Measurements from ENCODE around the gene HSPA13.
"Not testable (repeated sequence)": the region's sequence is repeated elsewhere in the genome, so short reads cannot be mapped to it uniquely, and the experiment has no call there.

HSPA13 gene

DNA sequence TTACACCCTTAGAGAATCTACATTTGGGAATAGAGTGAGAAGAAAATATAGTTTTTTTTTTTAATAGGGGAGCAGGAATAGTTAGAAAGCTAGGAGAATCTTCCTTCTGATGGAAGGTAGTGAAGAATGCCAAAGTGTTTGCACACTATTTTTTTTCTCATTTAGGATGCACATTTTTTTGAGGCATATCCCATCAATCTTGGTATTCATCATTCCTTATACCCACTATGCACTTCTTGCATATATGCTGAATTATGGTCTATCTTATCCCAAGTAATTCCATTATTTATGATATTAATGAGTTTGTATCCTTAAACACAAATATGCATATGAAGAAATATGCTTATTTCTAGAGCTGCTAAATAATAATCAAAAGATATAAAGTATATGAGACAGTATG lies 28.4 kb downstream of the HSPA13 start:
- DNase-seq: no peak
- no peak overlapping the region for H2AFZ ChIP-seq (ENCODE audit: low read depth, low read length)
- H3K36me3 ChIP-seq (ENCODE audit: control insufficient read depth in 1 of 2, insufficient read depth in 2 of 2, low read depth in 1 of 2, low read length in 2 of 2): no peaks in the 10 kb centered on the region
- no peak overlapping the region for H2BK15ac ChIP-seq (ENCODE audit: low read depth, poor library complexity, severe bottlenecking)
- H3K9me3 ChIP-seq (ENCODE audit: control insufficient read depth, low read length): no peaks in the 10 kb centered on the region
- no peak overlapping the region for H3K27ac ChIP-seq (ENCODE audit: low read length, poor library complexity, severe bottlenecking)
- no peak overlapping the region for H2BK120ac ChIP-seq (ENCODE audit: low read depth, low read length)
- no peak overlapping the region for H2BK5ac ChIP-seq (ENCODE audit: low read depth, low read length, poor library complexity, severe bottlenecking)
- no peak overlapping the region for H4K91ac ChIP-seq (ENCODE audit: low read length)
- no peak overlapping the region for H3K9ac ChIP-seq (ENCODE audit: low read length)
- no peak overlapping the region for H3K4me3 ChIP-seq (ENCODE audit: insufficient read depth in 1 of 2, low read depth in 1 of 2, low read length in 2 of 2)
- no peak overlapping the region for H3K4me2 ChIP-seq (ENCODE audit: low read length, poor library complexity, severe bottlenecking)
- H3K23ac ChIP-seq (ENCODE audit: low read length in 2 of 2): no peak overlapping the region
- no peak overlapping the region for H4K8ac ChIP-seq (ENCODE audit: low read length)
- no peak overlapping the region for H2AK5ac ChIP-seq (ENCODE audit: low read length, severe bottlenecking)
- H3K27me3 ChIP-seq (ENCODE audit: control insufficient read depth in 1 of 2, insufficient read depth in 1 of 2, low read length in 2 of 2): no peaks in the 10 kb centered on the region
- H2BK12ac ChIP-seq (ENCODE audit: low read length in 2 of 2): no peak overlapping the region
- no peaks in the 10 kb centered on the region for H3K79me1 ChIP-seq (replicated peaks; ENCODE audit: low read length, poor library complexity, severe bottlenecking)
- no peak overlapping the region for H3K14ac ChIP-seq (ENCODE audit: low read length in 2 of 2)
- no peak overlapping the region for H3K18ac ChIP-seq (ENCODE audit: low read depth in 1 of 2, low read length in 2 of 2)
- no peaks in the 10 kb centered on the region for H3K4me1 ChIP-seq (ENCODE audit: control insufficient read depth, insufficient read depth, low read depth, low read length)
- H3K4ac ChIP-seq (ENCODE audit: low read depth in 1 of 2, low read length in 2 of 2): no peak overlapping the region

- Histone ChIP-seq H2AK5ac (ENCODE audit: low read length, severe bottlenecking) (no peak overlapping the region), H4K8ac (ENCODE audit: low read length) (no peak overlapping the region), H3K4me2 (ENCODE audit: low read length, poor library complexity, severe bottlenecking) (no peak overlapping the region), H3K4me1 (ENCODE audit: control insufficient read depth, insufficient read depth, low read depth, low read length) (no peaks in the 10 kb centered on the region), H3K18ac (ENCODE audit: low read depth in 1 of 2, low read length in 2 of 2) (no peak overlapping the region), H2BK15ac (ENCODE audit: low read depth, poor library complexity, severe bottlenecking) (no peak overlapping the region), H3K27ac (ENCODE audit: low read length, poor library complexity, severe bottlenecking) (no peak overlapping the region), H3K9ac (ENCODE audit: low read length) (no peak overlapping the region), H3K4me3 (ENCODE audit: insufficient read depth in 1 of 2, low read depth in 1 of 2, low read length in 2 of 2) (no peak overlapping the region), H2BK5ac (ENCODE audit: low read depth, low read length, poor library complexity, severe bottlenecking) (no peak overlapping the region), H2AFZ (ENCODE audit: low read depth, low read length) (no peak overlapping the region), H3K14ac (ENCODE audit: low read length in 2 of 2) (no peak overlapping the region), H4K91ac (ENCODE audit: low read length) (no peak overlapping the region), H3K27me3 (ENCODE audit: control insufficient read depth in 1 of 2, insufficient read depth in 1 of 2, low read length in 2 of 2) (no peaks in the 10 kb centered on the region), H3K4ac (ENCODE audit: low read depth in 1 of 2, low read length in 2 of 2) (no peak overlapping the region), H2BK120ac (ENCODE audit: low read depth, low read length) (no peak overlapping the region), H3K36me3 (ENCODE audit: control insufficient read depth in 1 of 2, insufficient read depth in 2 of 2, low read depth in 1 of 2, low read length in 2 of 2) (no peaks in the 10 kb centered on the region), H3K9me3 (ENCODE audit: control insufficient read depth, low read length) (no peaks in the 10 kb centered on the region), H3K23ac (ENCODE audit: low read length in 2 of 2) (no peak overlapping the region), H3K79me1 (replicated peaks; ENCODE audit: low read length, poor library complexity, severe bottlenecking) (no peaks in the 10 kb centered on the region), H2BK12ac (ENCODE audit: low read length in 2 of 2) (no peak overlapping the region)
- no CpG with 5 or more reads among the region's 1 CpG for WGBS
- DNase-seq: no peak
These were observed 29.2 kb downstream of the HSPA13 start for GRCh38 chr21:14353726-14354125.

DNA sequence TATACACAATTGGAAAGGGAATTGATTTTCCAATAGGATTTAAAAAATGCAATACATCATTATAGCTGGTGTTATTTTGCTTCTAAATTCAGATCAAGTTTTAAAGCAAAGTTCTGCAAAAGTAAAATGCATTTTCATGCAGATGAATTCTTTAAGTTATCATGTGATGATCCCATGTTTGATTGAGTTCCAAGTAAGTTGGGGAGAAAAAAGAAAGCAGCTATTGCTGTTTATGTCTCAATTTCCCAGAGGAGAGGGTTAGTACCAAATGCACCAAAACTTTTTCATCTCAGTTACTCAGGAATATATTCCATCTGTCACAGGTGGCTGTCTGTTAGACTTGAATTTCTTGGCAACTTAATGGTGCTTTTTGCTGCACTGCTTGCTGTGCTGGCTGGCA lies 29.7 kb downstream of the HSPA13 start:
- Histone ChIP-seq H4K8ac (ENCODE audit: low read length) (no peak overlapping the region), H3K4me1 (ENCODE audit: control insufficient read depth, insufficient read depth, low read depth, low read length) (no peaks in the 10 kb centered on the region), H3K4me3 (ENCODE audit: insufficient read depth in 1 of 2, low read depth in 1 of 2, low read length in 2 of 2) (no peak overlapping the region), H2BK15ac (ENCODE audit: low read depth, poor library complexity, severe bottlenecking) (no peak overlapping the region), H2AK5ac (ENCODE audit: low read length, severe bottlenecking) (no peak overlapping the region), H3K18ac (ENCODE audit: low read depth in 1 of 2, low read length in 2 of 2) (no peak overlapping the region), H3K79me1 (replicated peaks; ENCODE audit: low read length, poor library complexity, severe bottlenecking) (no peaks in the 10 kb centered on the region), H3K36me3 (ENCODE audit: control insufficient read depth in 1 of 2, insufficient read depth in 2 of 2, low read depth in 1 of 2, low read length in 2 of 2) (no peaks in the 10 kb centered on the region), H2BK120ac (ENCODE audit: low read depth, low read length) (no peak overlapping the region), H3K27me3 (ENCODE audit: control insufficient read depth in 1 of 2, insufficient read depth in 1 of 2, low read length in 2 of 2) (no peaks in the 10 kb centered on the region), H2AFZ (ENCODE audit: low read depth, low read length) (no peak overlapping the region), H2BK5ac (ENCODE audit: low read depth, low read length, poor library complexity, severe bottlenecking) (no peak overlapping the region), H3K23ac (ENCODE audit: low read length in 2 of 2) (no peak overlapping the region), H3K4ac (ENCODE audit: low read depth in 1 of 2, low read length in 2 of 2) (no peak overlapping the region), H3K4me2 (ENCODE audit: low read length, poor library complexity, severe bottlenecking) (no peak overlapping the region), H4K91ac (ENCODE audit: low read length) (no peak overlapping the region), H2BK12ac (ENCODE audit: low read length in 2 of 2) (no peak overlapping the region), H3K14ac (ENCODE audit: low read length in 2 of 2) (no peak overlapping the region), H3K9me3 (ENCODE audit: control insufficient read depth, low read length) (no peaks in the 10 kb centered on the region), H3K9ac (ENCODE audit: low read length) (no peak overlapping the region), H3K27ac (ENCODE audit: low read length, poor library complexity, severe bottlenecking) (no peak overlapping the region)
- no peak for DNase-seq

DNA sequence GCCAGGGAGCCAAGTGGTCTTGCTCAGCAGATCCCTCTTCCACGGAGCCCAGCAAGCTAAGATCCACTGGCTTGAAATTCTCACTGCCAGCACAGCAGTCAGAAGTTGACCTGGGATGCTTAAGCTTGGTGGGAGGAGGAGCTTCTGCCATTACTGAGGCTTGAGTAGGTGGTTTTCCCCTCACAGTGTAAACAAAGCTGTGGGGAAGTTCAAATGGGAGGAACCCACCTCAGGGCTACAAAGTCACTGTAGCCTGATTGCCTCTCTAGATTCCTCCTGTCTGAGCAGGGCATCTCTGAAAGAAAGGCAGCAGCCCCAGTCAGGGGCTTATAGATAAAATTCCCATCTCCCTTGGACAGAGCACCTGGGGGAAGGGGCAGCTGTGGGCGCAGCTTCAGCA lies 55.6 kb downstream of the HSPA13 start:
- not testable (repeated sequence) for H3K9me3 ChIP-seq (ENCODE audit: control insufficient read depth, low read length); H2BK5ac ChIP-seq (ENCODE audit: low read depth, low read length, poor library complexity, severe bottlenecking); H2BK12ac ChIP-seq (ENCODE audit: low read length in 2 of 2); H3K27me3 ChIP-seq (ENCODE audit: control insufficient read depth in 1 of 2, insufficient read depth in 1 of 2, low read length in 2 of 2); H3K79me1 ChIP-seq (replicated peaks; ENCODE audit: low read length, poor library complexity, severe bottlenecking); H3K4me2 ChIP-seq (ENCODE audit: low read length, poor library complexity, severe bottlenecking); H3K4me3 ChIP-seq (ENCODE audit: insufficient read depth in 1 of 2, low read depth in 1 of 2, low read length in 2 of 2); H2BK15ac ChIP-seq (ENCODE audit: low read depth, poor library complexity, severe bottlenecking); H4K91ac ChIP-seq (ENCODE audit: low read length); H3K36me3 ChIP-seq (ENCODE audit: control insufficient read depth in 1 of 2, insufficient read depth in 2 of 2, low read depth in 1 of 2, low read length in 2 of 2); H3K4ac ChIP-seq (ENCODE audit: low read depth in 1 of 2, low read length in 2 of 2); DNase-seq; H3K14ac ChIP-seq (ENCODE audit: low read length in 2 of 2); H3K23ac ChIP-seq (ENCODE audit: low read length in 2 of 2); H2BK120ac ChIP-seq (ENCODE audit: low read depth, low read length); H4K8ac ChIP-seq (ENCODE audit: low read length); H3K27ac ChIP-seq (ENCODE audit: low read length, poor library complexity, severe bottlenecking); H3K18ac ChIP-seq (ENCODE audit: low read depth in 1 of 2, low read length in 2 of 2); H2AFZ ChIP-seq (ENCODE audit: low read depth, low read length); H3K4me1 ChIP-seq (ENCODE audit: control insufficient read depth, insufficient read depth, low read depth, low read length); H2AK5ac ChIP-seq (ENCODE audit: low read length, severe bottlenecking); H3K9ac ChIP-seq (ENCODE audit: low read length)
- WGBS: 72% methylated on average over 2 of the region's 2 CpGs

Measured in mesenchymal stem cell (in vitro differentiated cells and primary cell).